Hippocampal formation (tissue), 2 donors: ENCODE results near the gene LHB.

Source experiments
- DNase-seq, 2 donors: peaks; one replicate each; lab custom pipeline; 2025; lab: John Stamatoyannopoulos, UW

Gene LHB

DNA sequence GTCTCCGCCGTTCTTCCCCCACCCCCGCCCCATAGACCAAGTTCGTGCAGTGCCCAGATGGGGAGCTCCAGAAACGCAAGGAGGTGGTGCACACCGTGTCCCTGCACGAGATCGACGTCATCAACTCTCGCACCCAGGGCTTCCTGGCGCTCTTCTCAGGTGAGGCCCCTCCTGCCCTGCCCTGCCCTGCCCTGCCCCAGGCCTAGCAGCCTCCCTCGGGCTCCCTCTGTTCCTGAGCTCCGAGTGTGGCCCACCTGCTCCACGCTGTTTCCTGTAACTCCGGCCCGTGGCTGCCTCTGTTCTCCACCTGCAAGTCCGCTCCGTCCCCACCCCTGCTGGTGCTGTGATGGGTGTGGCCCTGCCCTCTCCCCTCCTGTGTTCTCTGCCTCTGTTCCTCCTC, 6.4 kb downstream of the LHB start:
- no peak for DNase-seq

DNA sequence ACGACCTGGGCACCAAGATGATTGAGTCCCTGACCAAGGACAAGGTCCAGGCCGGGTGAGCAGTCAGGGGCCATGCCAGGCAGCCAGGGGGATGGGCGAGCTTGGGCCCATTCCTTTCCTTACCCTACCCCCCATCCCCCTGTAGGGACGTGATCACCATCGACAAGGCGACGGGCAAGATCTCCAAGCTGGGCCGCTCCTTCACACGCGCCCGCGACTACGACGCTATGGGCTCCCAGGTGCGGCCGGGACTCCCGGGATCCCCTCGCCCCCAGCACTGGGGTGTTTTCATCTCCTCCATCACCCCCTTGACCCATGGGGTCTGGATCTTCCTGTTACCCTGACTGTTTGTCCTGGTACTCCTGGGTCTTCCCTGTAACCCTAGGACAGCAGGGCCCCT, 7.1 kb downstream of the LHB start:
- DNase-seq = no peak

DNA sequence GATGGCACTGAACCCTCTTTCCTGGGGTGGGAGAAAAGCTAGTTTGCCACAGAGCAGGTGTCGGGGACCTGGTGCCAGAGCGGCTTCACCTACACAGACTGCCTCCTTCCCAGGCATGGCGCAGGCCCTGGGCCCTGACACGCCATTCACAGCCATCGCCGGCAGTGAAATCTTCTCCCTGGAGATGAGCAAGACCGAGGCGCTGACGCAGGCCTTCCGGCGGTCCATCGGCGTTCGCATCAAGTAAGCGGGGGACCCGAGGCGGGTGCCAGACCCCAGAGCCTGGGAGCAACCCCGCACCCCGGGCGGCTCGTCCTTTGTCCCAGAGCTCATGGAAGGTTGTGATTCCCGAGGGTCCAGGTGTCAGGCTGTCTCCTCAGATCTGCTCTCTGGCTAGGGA, 10.0 kb downstream of the LHB start:
- DNase-seq = no peak

DNA sequence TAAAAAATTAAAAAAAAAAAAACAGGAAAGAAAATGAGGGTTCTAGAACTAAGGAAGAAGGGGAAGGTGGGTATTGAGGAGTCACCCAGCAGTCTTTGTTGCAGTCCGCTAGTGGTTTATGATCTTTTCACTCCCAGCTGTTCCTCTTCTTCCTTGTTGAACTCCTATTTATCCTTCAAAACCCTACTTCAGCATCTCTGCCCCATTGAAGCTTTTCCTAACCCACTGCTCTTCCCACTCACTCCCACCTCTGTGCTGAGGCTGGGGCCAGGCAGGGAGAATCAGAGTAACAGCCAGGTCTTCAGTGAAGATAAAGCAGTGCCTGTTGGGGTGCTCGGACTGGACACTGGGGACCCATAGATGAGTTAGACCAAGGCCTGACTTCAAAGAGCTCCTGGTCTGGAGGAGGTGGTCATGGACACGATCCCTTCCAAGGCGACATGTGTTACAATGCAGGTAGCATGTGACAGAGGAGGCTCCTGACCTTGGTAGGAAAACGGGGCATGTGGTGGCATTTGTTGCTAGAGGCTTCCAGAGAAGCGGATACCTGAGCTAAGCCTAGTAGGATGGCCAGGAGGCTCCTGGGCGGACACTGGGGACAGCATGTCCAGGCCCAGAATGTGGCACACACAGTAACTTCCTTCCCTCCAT, 11.8 kb downstream of the LHB start:
- DNase-seq = no peak

DNA sequence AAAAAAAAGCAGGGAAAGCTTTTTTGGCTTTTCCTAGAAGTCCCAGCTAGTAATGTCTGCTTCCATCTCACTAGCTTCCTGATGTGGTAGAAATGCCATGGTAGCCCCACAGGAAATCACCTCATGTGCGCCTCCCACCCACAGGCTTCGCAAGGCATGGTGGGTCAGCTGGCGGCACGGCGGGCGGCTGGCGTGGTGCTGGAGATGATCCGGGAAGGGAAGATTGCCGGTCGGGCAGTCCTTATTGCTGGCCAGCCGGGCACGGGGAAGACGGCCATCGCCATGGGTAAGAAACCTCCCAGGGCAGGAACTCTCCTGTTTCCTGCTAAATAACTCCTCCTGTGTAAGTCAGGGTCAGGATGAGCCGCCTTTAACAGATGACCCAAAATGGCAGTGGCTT, 12.8 kb downstream of the LHB start:
- no peak for DNase-seq

DNA sequence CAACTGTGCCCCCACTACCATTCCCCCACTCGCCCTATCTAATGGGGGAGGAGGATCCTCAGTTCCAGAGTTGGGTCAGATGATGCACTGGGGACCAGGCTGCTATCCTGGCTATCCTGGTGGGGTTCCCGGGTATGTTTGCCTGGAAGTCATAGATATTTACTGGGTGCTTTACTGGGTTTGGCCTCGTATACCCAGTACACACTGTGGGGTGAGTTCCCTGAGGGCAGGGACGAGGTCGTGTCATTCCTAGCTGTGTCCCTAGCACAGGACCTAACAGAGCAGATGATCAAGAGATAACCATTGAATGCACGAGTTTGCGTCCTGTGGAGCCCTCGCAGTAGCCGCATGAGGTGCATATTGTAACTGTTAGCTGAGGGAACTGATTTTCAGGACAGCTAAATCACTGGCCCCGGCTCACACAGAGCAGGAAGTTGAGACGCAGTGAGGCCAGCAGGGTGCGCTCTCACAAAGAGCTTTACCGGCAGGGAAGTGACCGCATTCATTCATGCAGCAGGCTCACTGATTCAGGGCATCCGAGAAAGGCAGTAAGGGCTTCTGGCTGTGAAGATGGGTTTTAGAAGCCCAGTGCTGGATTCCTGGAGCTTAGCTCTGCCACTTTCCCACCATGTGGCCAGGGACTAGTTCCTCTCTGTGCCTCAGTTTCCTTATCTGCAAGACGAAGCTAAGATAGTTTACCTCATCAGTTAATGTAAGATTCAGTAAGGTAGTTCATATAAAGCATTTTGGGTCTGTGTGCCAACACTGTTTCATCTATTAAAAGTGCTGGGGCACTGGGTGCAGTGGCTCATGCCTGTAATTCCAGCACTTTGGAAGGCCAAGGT, 17.2 kb downstream of the LHB start:
- no peak for DNase-seq

DNA sequence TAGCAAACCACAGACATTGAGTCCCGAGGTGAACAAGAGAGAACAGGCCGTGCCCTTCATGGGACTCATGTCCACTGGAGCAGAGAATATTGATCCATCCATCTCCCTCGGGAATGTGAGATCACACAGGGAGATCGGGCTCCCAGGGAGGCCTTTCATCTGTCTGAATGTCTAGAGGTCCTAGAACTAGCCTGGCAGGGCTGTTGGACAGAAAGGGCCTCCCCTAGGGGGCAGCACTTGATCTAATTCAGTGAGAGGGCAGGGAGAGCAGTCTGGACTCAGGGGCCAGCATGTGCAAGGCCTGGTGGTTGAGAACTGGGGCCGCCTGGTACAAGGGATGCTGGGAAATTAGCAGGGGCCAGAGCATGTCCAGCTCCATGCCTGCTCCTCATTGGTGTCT, 18.9 kb downstream of the LHB start:
- no peak for DNase-seq

DNA sequence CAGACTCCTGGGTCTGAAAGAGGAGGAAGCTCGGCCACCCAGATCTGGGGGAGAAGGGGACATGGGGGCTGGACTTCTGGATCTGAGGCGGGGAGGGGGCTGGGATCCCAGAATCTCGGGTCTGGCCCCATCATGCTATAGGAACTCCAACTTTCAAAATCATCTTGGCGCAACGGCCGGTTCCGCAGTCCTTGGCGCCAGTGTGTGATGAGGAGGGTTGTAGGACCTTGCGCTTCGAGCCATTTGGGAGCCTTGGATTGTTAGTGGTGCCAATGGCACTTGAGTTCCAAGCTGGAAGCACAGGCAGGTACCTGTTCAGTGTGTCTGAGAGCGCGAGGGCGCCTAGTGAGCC, 22.9 kb downstream of the LHB start:
- DNase-seq = no peak

DNA sequence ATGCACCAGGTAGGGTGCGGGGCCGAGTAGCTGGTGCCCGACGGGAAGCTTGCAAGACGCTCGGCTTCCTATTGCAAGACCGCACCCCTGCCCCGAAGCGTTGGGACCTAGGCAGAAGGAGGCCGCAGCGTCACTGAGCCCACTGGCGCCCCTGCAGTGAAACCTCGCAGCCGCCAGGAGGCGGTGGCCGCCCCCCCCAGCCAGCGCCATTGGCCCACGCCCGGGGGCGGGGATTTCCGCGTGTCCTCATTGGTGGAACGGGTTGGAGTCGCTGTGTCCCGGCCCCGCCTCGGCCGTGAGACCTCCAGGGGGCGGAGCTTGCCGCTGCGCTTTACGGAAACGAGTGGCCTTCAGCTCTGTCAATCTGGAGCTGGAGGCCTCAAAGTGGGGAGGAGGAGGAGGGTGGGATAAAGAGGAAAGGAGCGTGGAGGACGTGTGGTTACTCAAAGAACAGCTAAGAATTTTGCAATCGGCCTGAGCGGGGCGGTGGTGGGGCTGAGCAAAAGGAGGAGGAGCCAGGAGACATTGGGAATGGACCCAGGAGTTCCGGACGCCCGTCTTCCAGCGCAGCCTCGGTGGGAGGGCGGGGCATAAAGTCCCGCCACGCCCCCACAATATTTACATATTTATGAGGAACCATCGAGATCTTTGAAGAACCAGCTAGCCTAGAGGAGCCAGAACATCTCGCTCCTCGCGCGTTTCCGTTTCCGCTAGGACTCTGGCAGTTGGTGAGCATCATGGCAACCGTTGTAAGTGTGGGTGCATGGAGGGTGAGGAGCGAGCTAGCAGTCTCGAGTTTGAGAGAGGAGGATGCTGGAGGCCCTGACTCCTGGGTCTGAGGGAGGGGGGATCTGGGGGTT, 23.5 kb downstream of the LHB start, which contains the start of the genes GYS1 and RUVBL2:
GYS1 (minus strand) TSS at position 135 of the 860 bp plus-strand sequence. CDS start 197 bp downstream, outside the sequence.
RUVBL2 (plus strand) TSS at position 713 of the 860 bp plus-strand sequence; CDS start at position 738, 25 bp downstream.
- DNase-seq = peak; percentile 99

DNA sequence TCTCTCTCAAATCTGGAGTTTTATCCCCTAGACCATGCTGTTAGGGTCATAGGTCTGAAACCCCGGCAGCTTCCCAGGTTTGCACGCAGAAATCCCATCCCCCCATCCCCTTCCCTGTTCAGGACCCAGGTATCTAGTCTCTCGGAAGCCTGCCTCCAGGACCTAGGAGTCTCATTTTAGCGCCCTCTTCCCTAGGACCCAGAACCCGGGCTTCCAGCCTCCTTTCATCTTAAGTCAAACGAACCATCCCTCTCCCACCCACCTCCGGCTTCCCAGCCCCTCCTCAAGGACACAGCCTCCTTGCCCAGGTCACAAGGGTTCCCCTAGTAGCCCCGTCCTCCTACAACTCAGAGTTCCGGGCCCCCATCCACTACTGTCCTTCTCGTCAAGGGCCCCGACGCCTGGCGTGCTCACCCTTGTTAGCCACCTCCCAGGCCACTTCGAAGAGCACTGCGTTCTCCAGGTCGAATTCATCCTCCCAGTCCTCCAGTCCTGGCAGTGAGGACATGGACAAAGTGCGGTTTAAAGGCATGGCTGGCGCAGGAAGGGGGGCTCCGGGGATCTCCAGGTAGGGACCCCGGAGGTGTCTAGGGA, 24.2 kb downstream of the LHB start:
- no peak for DNase-seq

DNA sequence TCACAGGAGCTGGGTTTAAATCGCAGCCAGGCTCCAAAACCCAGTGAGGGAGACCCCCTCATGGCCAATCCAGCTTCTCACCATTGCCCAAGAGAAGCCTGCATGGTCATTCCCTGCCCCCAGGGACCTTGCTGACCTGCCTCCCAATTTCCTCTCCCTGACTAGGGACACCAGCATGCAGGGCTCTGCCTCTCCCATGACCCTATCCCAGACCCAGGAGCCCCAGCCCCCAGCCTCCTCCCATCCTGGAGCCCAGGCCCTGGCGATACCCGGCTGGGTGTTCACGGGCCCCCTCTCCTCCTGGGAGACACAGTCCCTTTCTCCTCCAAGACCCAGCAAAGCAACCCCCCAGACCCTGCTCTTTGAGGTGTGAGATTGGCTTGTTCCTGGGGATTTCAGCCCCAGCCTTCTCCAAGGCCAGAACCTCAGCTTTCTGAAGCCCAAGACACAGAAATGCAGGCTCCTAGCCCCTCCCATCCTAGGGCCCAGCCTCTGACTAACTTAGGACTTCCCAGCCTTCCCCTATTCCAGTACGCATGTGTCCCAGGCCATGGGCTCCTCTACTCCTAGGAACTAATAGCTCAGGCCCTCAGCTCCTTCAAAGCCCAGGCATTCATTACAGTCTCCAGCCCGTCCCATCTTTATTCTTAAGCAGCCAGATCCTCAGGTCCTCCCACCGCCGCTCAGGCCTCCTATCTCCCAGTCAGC, 24.9 kb downstream of the LHB start:
- DNase-seq = peak in 1 of 2 donors; percentile 15

DNA sequence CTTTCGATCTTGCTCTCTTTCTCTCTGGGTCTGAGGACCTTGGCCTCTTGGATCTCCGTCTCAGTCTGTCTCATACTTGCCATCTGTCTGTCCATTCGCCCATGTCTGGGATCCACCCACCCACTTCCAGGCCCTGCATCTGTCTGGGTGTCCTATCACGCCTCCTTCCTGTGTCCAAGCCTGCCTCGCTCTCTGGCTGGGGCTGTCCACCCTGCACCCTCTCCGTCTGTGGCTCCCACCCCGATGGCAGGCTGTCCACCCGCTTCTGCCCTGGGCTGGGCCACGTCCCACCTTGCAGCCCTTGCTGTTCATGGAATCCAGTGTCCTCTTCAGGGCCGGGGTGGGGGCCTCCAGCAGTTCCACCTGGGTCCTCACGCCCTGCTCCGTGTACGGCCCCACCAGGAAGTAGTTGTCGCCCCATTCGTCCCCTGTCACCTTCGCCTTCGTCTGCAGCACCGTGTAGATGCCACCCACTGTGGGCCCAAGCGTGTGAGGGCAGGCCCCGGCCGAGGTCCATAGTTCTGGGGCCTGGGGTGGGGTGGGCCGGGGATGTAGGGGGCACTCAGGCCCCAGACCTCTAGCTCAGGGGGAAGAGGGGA, 25.8 kb downstream of the LHB start:
- no peak for DNase-seq

DNA sequence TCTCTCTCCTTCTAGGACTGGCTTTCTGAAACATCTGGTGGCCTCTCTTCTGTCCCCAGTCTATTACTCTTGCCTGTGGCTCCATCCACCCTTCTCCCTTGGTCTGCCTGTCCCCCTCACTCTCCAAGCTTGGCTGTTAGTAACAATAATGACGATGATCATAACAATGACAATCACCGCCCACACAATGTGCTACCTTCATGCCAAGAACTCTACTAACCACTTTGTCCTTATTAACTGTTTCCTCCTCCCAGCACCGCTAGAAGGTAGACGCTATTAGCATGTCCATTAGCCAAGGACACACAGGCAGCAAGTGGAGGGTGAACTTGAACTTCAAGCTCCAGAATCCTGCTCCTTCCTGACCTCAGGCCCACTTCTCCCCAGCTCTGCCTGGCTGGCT, 26.5 kb downstream of the LHB start:
- DNase-seq = no peak

DNA sequence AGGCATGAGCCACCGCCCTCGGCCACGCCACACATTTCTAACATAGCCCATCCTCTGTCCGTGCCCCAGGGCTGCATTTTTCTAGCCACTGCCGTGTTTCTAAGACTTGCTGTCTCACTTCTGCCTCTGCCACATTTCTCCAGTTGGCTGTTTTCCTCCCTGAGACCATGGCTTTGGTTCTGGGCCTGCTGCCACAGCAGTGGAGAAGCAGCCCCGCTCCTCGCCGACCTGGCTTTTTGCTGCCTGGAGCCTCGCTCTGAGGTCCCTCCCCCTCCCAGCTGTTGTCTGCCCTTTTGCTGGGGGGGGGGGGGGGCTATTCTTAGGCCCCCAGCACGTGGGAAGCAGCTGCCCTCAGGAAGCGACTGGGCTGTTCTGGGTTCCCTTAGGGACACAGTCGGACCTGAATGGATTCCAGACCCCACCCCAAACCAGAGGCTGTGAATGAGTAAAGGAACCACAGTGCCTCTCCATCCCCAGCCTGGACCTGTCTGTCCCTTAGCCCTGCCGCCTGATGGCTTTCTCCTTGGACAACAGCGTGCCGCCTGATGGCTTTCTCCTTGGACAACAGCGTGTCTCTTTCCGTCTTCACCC, 27.1 kb downstream of the LHB start:
- DNase-seq = peak in 1 of 2 donors; percentile 7

DNA sequence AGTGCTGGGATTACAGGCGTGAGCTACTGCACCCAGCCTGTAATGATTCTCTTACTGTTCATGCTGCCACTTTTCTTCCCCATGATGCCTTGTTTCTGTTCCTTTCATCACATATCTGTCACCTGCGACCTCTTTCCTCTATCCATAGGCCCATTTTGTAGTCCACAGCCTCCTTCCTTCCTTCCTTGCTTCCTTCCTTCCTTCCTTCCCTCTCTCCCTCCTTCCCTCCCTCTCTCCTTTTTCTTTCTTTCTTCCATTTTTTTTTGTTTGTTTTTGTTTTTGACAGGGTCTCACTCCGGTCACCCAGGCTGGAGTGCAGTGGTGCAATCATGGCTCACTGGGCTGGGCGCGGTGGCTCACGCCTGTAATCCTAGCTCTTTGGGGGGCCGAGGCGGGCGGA, 28.0 kb downstream of the LHB start:
- DNase-seq = no peak

DNA sequence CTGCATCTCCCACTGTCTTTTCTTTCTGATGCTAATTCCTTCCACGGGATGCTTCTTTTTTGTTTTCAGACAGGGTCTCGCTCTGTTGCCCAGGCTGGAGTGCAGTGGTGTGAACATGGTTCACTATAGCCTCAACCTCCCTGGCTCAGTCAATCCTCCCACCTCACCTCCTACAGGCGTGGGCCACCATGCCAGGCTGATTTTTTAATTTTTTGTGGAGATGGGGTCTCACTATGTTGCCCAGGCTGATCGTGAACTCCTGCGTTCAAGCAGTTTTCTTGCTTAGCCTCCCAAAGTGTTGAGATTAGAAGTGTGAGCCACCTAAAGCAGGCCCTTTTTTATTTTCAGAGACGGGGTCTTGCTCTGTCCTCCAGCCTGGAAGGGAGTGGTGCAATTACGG, 28.6 kb downstream of the LHB start:
- no peak for DNase-seq

DNA sequence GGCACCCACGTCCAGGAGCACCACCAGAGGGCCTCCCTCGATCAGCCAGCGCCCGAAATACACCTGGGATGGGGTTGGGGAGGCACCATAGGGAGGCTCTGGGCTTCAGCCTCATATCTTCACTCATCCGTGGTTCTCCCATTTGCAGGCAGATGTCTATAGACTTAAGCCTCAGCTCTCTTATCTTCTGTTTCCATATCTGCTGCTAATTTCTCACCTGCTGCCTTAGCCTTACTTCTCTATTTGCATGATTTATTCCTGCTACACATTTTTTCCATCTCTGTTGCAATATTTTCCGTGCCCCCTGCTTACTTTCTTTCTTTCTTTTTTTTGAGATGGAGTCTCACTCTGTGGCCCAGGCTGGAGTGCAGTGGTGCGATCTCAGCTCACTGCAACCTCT, 29.6 kb downstream of the LHB start:
- no peak for DNase-seq

DNA sequence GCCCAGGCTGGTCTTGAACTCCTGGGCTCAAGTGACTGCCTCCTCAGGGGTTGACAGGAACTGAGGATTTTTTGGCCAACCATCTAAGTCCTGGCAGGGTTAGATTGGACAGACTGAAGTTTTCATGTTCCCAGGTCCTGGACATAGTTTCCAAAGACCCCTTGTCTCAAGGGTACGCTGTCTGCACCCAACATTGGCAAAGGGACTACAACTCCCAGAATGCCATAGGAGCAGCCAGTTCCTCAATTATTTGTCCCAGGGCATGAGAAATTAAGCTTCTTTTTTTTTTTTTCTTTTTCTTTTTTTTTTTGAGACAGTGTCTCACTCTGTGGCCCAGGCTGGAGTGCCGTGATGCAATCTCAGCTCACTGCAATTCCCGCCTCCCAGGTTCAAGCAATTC, 30.7 kb downstream of the LHB start:
- DNase-seq = no peak

DNA sequence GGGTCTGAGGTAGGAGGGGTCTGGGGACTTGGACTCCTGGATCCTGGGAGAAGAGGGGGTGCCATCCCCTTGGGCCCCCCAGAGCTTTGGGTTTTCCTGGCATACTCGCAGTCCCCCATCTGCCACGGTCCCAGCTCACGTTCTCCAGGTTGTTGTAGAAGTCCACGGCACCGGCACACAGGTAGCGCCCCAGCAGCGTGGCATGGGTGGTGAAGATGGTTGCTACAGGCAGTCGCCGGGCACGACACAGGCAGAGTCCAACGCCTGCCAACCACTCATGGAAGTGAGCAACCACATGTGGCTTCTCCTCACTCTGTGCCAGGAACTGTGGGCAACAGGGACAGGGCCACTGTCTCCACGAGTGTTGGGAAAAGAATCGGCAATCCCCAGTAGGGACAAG, 31.2 kb downstream of the LHB start:
- no peak for DNase-seq

DNA sequence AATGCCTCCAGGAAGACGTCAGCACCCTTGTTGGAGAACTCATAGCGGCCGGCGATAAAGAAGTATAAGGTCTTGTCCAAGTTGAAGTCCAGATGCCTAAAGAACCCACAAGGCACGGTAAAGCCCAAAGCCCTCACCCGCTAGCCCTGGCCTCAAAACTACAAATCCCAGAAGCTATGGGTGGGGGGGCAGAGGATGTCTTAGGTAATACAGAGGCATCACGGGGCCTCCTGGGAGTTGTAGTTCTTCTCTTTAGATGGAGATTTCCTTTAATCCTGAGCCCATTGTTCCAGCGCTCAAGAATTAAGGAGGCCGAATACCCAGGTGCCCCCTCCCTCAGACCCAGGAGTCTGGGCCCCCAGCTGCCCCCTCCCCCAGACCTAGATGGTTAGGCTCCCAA, 34.6 kb downstream of the LHB start:
- DNase-seq = no peak

DNA sequence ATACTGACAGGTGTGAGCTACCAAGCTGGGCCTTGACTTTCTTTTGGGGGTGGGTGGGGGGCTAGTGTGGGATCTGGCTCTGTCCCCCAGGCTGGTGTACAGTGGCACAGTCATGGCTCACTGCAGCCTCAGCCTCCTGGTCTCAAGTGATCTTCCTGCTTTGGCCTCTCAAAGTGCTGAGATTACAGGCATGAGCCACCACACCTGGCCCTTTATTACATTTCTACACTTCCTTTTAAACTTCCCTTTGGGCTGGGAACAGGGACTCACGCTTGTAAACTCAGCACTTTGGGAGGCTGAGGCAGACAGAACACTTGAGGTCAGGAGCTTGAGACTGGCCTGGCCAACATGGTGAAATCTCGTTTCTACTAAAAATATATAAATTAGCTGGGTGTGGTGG, 39.8 kb downstream of the LHB start:
- DNase-seq = no peak
